Trophoblast cell (in vitro differentiated cells and primary cell): ENCODE results near the gene RTF1.

Source experiments
- DNase-seq, 2 donors: peaks; one replicate each; pipeline ENCODE4 v3.0.0-alpha.2; 2016
- H2AFZ ChIP-seq: 2 replicates; pipeline ENCODE4 v1.6.1; 2013; ENCODE audit warnings: low read length, moderate library complexity, mild to moderate bottlenecking; ENCODE audit not compliant: insufficient read depth, poor library complexity
- H2AK5ac ChIP-seq: 2 replicates; pipeline ENCODE4 v1.6.1; 2013; ENCODE audit warnings: mild to moderate bottlenecking, low read length
- H2BK120ac ChIP-seq: 2 replicates; pipeline ENCODE4 v1.6.1; 2013; ENCODE audit warnings: low read length, mild to moderate bottlenecking, moderate library complexity; ENCODE audit not compliant: insufficient read depth, poor library complexity
- H2BK12ac ChIP-seq: 2 replicates; pipeline ENCODE4 v1.6.1; 2013; ENCODE audit warnings: mild to moderate bottlenecking, low read length, moderate library complexity
- H2BK5ac ChIP-seq: 2 replicates; pipeline ENCODE4 v1.6.1; 2013; ENCODE audit warnings: low read length, low read depth, moderate library complexity, mild to moderate bottlenecking; ENCODE audit not compliant: poor library complexity
- H3K14ac ChIP-seq: 2 replicates; pipeline ENCODE4 v1.6.1; 2013; ENCODE audit warnings: mild to moderate bottlenecking, low read length
- H3K18ac ChIP-seq: 2 replicates; pipeline ENCODE4 v1.6.1; 2013; ENCODE audit warnings: mild to moderate bottlenecking, low read length
- H3K23ac ChIP-seq: 2 replicates; pipeline ENCODE4 v1.6.1; 2013; ENCODE audit warnings: low read length
- H3K27ac ChIP-seq: 2 replicates; pipeline ENCODE4 v1.5.1; 2013; ENCODE audit warnings: low read depth, mild to moderate bottlenecking, inconsistent platforms, low read length, moderate library complexity
- H3K27me3 ChIP-seq: 2 replicates; pipeline ENCODE4 v1.6.1; 2013; ENCODE audit warnings: inconsistent platforms, mild to moderate bottlenecking, low read length, moderate library complexity; ENCODE audit not compliant: insufficient read depth
- H3K36me3 ChIP-seq, 2 experiments: 1 replicate in 1 of 2; 2 replicates in 1 of 2; pipeline ENCODE4 v1.6.1; 2013; ENCODE audit warnings: low read length in 2 of 2, mild to moderate bottlenecking in 2 of 2, moderate library complexity in 1 of 2; ENCODE audit not compliant: insufficient read depth in 2 of 2, control insufficient read depth in 1 of 2
- H3K4ac ChIP-seq: 2 replicates; pipeline ENCODE4 v1.6.1; 2013; ENCODE audit warnings: low read depth, mild to moderate bottlenecking, low read length, moderate library complexity
- H3K4me1 ChIP-seq, 2 experiments: 1 replicate in 1 of 2; 2 replicates in 1 of 2; pipeline ENCODE4 v1.6.1; 2013; ENCODE audit warnings: low read length in 2 of 2, mild to moderate bottlenecking in 2 of 2, moderate library complexity in 1 of 2; ENCODE audit not compliant: insufficient read depth in 2 of 2, control insufficient read depth in 1 of 2
- H3K4me2 ChIP-seq: 2 replicates; pipeline ENCODE4 v1.6.1; 2013; ENCODE audit warnings: inconsistent platforms, mild to moderate bottlenecking, low read length, moderate library complexity
- H3K4me3 ChIP-seq: 2 replicates; pipeline ENCODE4 v1.5.1; 2013; ENCODE audit warnings: mild to moderate bottlenecking, low read depth, low read length, inconsistent platforms
- H3K79me1 ChIP-seq: one replicate; pipeline ENCODE4 v1.6.1; 2013; ENCODE audit warnings: low read length
- H3K79me2 ChIP-seq: 2 replicates; pipeline ENCODE4 v1.6.1; 2013; ENCODE audit warnings: low read length, mild to moderate bottlenecking; ENCODE audit not compliant: control insufficient read depth, insufficient read depth, poor library complexity
- H3K9ac ChIP-seq: 2 replicates; pipeline ENCODE4 v1.6.1; 2013; ENCODE audit warnings: mild to moderate bottlenecking, low read length
- H3K9me3 ChIP-seq: 2 replicates; pipeline ENCODE4 v1.6.1; 2013; ENCODE audit warnings: low read depth, mild to moderate bottlenecking, control low read depth, inconsistent platforms, low read length; ENCODE audit not compliant: insufficient read depth
- H4K12ac ChIP-seq: 2 replicates; pipeline ENCODE4 v1.6.1; 2013; ENCODE audit warnings: low read depth, mild to moderate bottlenecking, low read length, moderate library complexity
- H4K8ac ChIP-seq: 2 replicates; pipeline ENCODE4 v1.6.1; 2013; ENCODE audit warnings: low read depth, mild to moderate bottlenecking, low read length, moderate library complexity
- H4K91ac ChIP-seq: one replicate; pipeline ENCODE4 v1.6.1; 2013; ENCODE audit warnings: low read depth, mild to moderate bottlenecking, low read length, moderate library complexity
- WGBS: extraction: QIAGEN DNeasy Blood & Tissue Kit; methylation state at CpG from one replicate; pipeline ENCODE4 v1.1.7; 2013; ENCODE audit warnings: missing lambda C conversion rate; ENCODE audit not compliant: insufficient read length, insufficient coverage; ENCODE audit errors: extremely low coverage; 5-methylcytosine and 5-hydroxymethylcytosine counted together

Gene RTF1

GRCh38 chr15:41483115-41483514 lies 66.2 kb downstream of the RTF1 start:
- Histone ChIP-seq H3K4ac (no peak overlapping the region), H2AK5ac (no peak overlapping the region), H3K79me2 (no peaks in the 10 kb centered on the region), H2BK120ac (no peak overlapping the region), H4K12ac (no peak overlapping the region), H3K14ac (no peak overlapping the region), H3K23ac (no peak overlapping the region), H2AFZ (no peak overlapping the region), H3K4me3 (no peak overlapping the region), H3K79me1 (no peaks in the 10 kb centered on the region), H3K36me3 (peaks cover 29 to 35% of the 10 kb centered on the region in 2 experiments), H2BK5ac (no peak overlapping the region), H3K27ac (no peak overlapping the region), H3K4me1 (no peaks in the 10 kb centered on the region), H3K9me3 (peaks cover 5% of the 10 kb centered on the region), H3K9ac (no peak overlapping the region), H4K91ac (no peak overlapping the region), H4K8ac (no peak overlapping the region), H3K4me2 (no peak overlapping the region), H3K27me3 (no peaks in the 10 kb centered on the region), H3K18ac (no peak overlapping the region), H2BK12ac (no peak overlapping the region)
- DNase-seq, result no peak

GRCh38 chr15:41483519-41483918 lies 66.6 kb downstream of the RTF1 start:
- Histone ChIP-seq H3K4me1 (no peaks in the 10 kb centered on the region), H3K14ac (no peak overlapping the region), H3K23ac (no peak overlapping the region), H3K27me3 (no peaks in the 10 kb centered on the region), H3K4ac (no peak overlapping the region), H3K4me2 (no peak overlapping the region), H4K8ac (no peak overlapping the region), H2BK12ac (no peak overlapping the region), H3K36me3 (peaks cover 29 to 33% of the 10 kb centered on the region in 2 experiments), H4K91ac (no peak overlapping the region), H2AFZ (no peak overlapping the region), H3K79me1 (no peaks in the 10 kb centered on the region), H3K9me3 (peaks cover 5% of the 10 kb centered on the region), H2BK5ac (no peak overlapping the region), H4K12ac (no peak overlapping the region), H3K9ac (no peak overlapping the region), H2BK120ac (no peak overlapping the region), H2AK5ac (no peak overlapping the region), H3K79me2 (no peaks in the 10 kb centered on the region), H3K4me3 (no peak overlapping the region), H3K18ac (no peak overlapping the region), H3K27ac (no peak overlapping the region)
- DNase-seq, result no peak
- WGBS, result no CpG with 5 or more reads among the region's 2 CpGs

- H3K79me1 ChIP-seq, result no peaks in the 10 kb centered on the region
- H2BK5ac ChIP-seq, result no peak overlapping the region
- no peak overlapping the region for H3K27ac ChIP-seq
- H3K23ac ChIP-seq, result no peak overlapping the region
- no peak overlapping the region for H3K4me2 ChIP-seq
- H3K9me3 ChIP-seq, result peaks cover 5% of the 10 kb centered on the region
- H3K9ac ChIP-seq, result no peak overlapping the region
- no CpG with 5 or more reads among the region's 11 CpGs for WGBS
- no peaks in the 10 kb centered on the region for H3K27me3 ChIP-seq
- H3K36me3 ChIP-seq, result peaks cover 19 to 20% of the 10 kb centered on the region in 2 experiments
- no peak overlapping the region for H3K4me3 ChIP-seq
- no peak overlapping the region for H4K8ac ChIP-seq
- no peak overlapping the region for H2BK120ac ChIP-seq
- no peak overlapping the region for H3K14ac ChIP-seq
- H2BK12ac ChIP-seq, result no peak overlapping the region
- H3K18ac ChIP-seq, result no peak overlapping the region
- H2AFZ ChIP-seq, result no peak overlapping the region
- H2AK5ac ChIP-seq, result no peak overlapping the region
- DNase-seq, result no peak
- no peaks in the 10 kb centered on the region for H3K4me1 ChIP-seq
- H3K4ac ChIP-seq, result no peak overlapping the region
- H4K91ac ChIP-seq, result no peak overlapping the region
- H3K79me2 ChIP-seq, result no peaks in the 10 kb centered on the region
- no peak overlapping the region for H4K12ac ChIP-seq
These were observed 68.2 kb downstream of the RTF1 start for GRCh38 chr15:41484937-41485625.

- H3K4me3 ChIP-seq, result no peak overlapping the region
- no CpG with 5 or more reads among the region's 43 CpGs for WGBS
- H3K18ac ChIP-seq, result no peak overlapping the region
- no peak overlapping the region for H3K27ac ChIP-seq
- no peak overlapping the region for H3K4ac ChIP-seq
- H4K12ac ChIP-seq, result no peak overlapping the region
- no peak for DNase-seq
- H3K4me2 ChIP-seq, result no peak overlapping the region
- H3K9me3 ChIP-seq, result peaks cover 5% of the 10 kb centered on the region
- no peak overlapping the region for H4K8ac ChIP-seq
- H3K14ac ChIP-seq, result no peak overlapping the region
- H3K79me2 ChIP-seq, result no peaks in the 10 kb centered on the region
- peaks cover 9 to 10% of the 10 kb centered on the region in 2 experiments for H3K36me3 ChIP-seq
- H3K9ac ChIP-seq, result no peak overlapping the region
- H3K79me1 ChIP-seq, result no peaks in the 10 kb centered on the region
- H3K23ac ChIP-seq, result no peak overlapping the region
- H2AK5ac ChIP-seq, result no peak overlapping the region
- H2BK120ac ChIP-seq, result no peak overlapping the region
- peaks cover 3% of the 10 kb centered on the region for H3K27me3 ChIP-seq
- H4K91ac ChIP-seq, result no peak overlapping the region
- H2AFZ ChIP-seq, result no peak overlapping the region
- H2BK5ac ChIP-seq, result no peak overlapping the region
- H2BK12ac ChIP-seq, result no peak overlapping the region
- peaks cover 0 to 2% of the 10 kb centered on the region in 2 experiments for H3K4me1 ChIP-seq
These were observed 69.4 kb downstream of the RTF1 start for GRCh38 chr15:41486286-41486685.
